ENCODE data around the gene SUCLG2. TPM values are rescaled to one million over a fixed set of nuclear protein-coding genes. Genes with fewer than 3 reads are reported as not detected.

Gene SUCLG2
- total and polyA plus RNA-seq, 2 donors (not counting 1 experiment from before 2014, with no cell fraction given): 56.8 to 87.4 TPM

DNA sequence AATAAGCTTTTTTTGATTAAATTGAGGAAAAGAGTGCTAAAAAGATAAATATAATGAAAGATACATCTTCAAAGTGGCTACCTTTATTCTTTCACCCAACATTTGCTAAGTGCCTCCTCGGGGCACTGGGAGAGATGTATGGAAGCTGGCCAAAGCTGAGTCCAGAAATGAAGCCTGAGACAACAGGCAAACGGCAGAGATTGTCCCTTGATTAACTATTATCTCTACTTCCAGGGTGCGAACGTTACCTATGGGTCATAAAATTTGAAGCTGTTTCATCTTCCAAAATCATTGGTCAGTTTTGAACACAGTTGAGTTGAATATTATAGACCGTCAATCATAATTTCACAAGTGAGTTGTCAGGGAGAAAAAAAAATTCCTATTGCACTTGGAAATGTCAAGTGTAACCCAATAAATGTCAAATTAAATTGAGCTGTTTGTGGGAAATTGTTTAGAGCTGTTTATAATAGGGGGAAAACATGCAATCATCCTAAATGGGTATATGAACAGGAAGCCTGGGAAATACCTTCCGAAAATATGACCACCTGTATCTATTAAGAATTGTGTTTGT, 73.9 kb downstream of the SUCLG2 start:
- Histone ChIP-seq H3K36me3 (ENCODE audit: control insufficient read depth, insufficient read depth, low read length) (no peaks in the 10 kb centered on the region), H2AFZ (ENCODE audit: low read length) (no peak overlapping the region), H3K4me2 (ENCODE audit: extremely low read depth, insufficient read depth, low read length) (no peak overlapping the region), H3K4me1 (ENCODE audit: control insufficient read depth, extremely low read depth, insufficient read depth, low read length) (no peaks in the 10 kb centered on the region), H3K9ac (ENCODE audit: insufficient read depth, low read length) (no peak overlapping the region), H4K20me1 (ENCODE audit: control insufficient read depth, extremely low read depth, insufficient read depth, low read length) (no peaks in the 10 kb centered on the region), H3K79me2 (ENCODE audit: control insufficient read depth, insufficient read depth, low read length) (no peaks in the 10 kb centered on the region), H3K27me3 (ENCODE audit: control insufficient read depth, insufficient read depth, low read length) (no peaks in the 10 kb centered on the region), H3K4me3 (replicated peaks in 1 of 4; ENCODE audit: control extremely low read depth in 1 of 4, insufficient read depth in 1 of 4, low read depth in 3 of 4, low read length in 4 of 4) (no peak overlapping the region), H3K9me3 (ENCODE audit: control insufficient read depth, insufficient read depth, low read depth, low read length) (no peaks in the 10 kb centered on the region), H3K27ac (ENCODE audit: insufficient read depth, low read length) (no peak overlapping the region)
- no peak for TF ChIP-seq EZH2 (IDR thresholded peaks at IDR 0.05; ENCODE audit: low read length, missing control alignments)
- TF ChIP-seq, protein P1, sequence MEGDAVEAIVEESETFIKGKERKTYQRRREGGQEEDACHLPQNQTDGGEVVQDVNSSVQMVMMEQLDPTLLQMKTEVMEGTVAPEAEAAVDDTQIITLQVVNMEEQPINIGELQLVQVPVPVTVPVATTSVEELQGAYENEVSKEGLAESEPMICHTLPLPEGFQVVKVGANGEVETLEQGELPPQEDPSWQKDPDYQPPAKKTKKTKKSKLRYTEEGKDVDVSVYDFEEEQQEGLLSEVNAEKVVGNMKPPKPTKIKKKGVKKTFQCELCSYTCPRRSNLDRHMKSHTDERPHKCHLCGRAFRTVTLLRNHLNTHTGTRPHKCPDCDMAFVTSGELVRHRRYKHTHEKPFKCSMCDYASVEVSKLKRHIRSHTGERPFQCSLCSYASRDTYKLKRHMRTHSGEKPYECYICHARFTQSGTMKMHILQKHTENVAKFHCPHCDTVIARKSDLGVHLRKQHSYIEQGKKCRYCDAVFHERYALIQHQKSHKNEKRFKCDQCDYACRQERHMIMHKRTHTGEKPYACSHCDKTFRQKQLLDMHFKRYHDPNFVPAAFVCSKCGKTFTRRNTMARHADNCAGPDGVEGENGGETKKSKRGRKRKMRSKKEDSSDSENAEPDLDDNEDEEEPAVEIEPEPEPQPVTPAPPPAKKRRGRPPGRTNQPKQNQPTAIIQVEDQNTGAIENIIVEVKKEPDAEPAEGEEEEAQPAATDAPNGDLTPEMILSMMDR (conservative IDR thresholded peaks at IDR 0.05 in 1 of 2, IDR thresholded peaks at IDR 0.05 in 1 of 2; ENCODE audit: low read depth in 1 of 2, low read length in 2 of 2): no peak
- DNase-seq (ENCODE audit: low read depth in 2 of 2): no peak

DNA sequence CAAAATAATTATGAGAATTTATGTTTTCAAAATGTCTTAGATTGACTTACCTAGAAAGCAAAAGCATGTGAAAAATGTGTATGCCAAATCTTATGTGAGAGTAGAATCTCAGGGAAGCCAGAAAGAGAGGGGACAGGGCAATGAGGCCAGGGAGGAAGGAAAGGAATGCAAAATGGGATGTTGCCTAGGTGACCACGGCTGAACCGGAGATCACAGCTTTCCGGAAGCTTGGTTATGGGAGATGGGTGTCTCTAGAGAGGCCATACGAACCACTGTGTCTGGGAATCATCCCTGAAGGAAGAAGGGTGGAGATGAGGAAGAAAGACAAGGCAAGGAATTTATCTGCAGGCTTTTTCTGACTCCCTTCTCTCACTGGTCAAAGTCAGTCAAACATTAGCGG, 76.0 kb downstream of the SUCLG2 start:
- no peak for DNase-seq (ENCODE audit: low read depth in 2 of 2)

DNA sequence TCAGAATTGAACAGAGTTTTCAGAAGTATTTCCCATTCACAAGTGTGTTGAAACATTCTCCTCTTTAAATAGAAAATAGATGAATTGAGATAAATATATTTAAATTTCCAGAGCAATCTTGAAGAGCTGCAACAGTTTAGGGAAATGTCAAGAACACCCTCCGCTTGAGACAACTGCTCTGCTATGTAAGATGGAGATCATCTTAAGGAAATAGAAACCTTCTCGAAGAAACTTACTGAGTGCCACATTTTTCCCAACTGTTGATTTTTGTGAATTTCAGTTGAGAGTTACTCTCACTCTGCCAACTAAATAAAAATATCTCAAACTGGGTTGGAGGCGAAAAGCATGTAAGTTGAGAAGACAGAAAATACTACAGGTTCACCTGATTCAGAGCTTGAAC, 78.0 kb downstream of the SUCLG2 start:
- TF ChIP-seq, protein P1 (conservative IDR thresholded peaks at IDR 0.05 in 1 of 2, IDR thresholded peaks at IDR 0.05 in 1 of 2; ENCODE audit: low read depth in 1 of 2, low read length in 2 of 2): no peak
- TF ChIP-seq EZH2 (IDR thresholded peaks at IDR 0.05; ENCODE audit: low read length, missing control alignments): no peak
- H3K4me2 ChIP-seq (ENCODE audit: extremely low read depth, insufficient read depth, low read length): no peak overlapping the region
- H3K27me3 ChIP-seq (ENCODE audit: control insufficient read depth, insufficient read depth, low read length): no peaks in the 10 kb centered on the region

More for the DNA sequence above, 76.0 kb downstream of the SUCLG2 start:
- Histone ChIP-seq H3K9me3 (ENCODE audit: control insufficient read depth, insufficient read depth, low read depth, low read length) (no peaks in the 10 kb centered on the region), H3K27me3 (ENCODE audit: control insufficient read depth, insufficient read depth, low read length) (no peaks in the 10 kb centered on the region), H4K20me1 (ENCODE audit: control insufficient read depth, extremely low read depth, insufficient read depth, low read length) (no peaks in the 10 kb centered on the region), H3K4me3 (replicated peaks in 1 of 4; ENCODE audit: control extremely low read depth in 1 of 4, insufficient read depth in 1 of 4, low read depth in 3 of 4, low read length in 4 of 4) (no peak overlapping the region), H3K27ac (ENCODE audit: insufficient read depth, low read length) (no peak overlapping the region), H3K9ac (ENCODE audit: insufficient read depth, low read length) (no peak overlapping the region), H2AFZ (ENCODE audit: low read length) (no peak overlapping the region), H3K4me2 (ENCODE audit: extremely low read depth, insufficient read depth, low read length) (no peak overlapping the region), H3K36me3 (ENCODE audit: control insufficient read depth, insufficient read depth, low read length) (no peaks in the 10 kb centered on the region), H3K79me2 (ENCODE audit: control insufficient read depth, insufficient read depth, low read length) (no peaks in the 10 kb centered on the region), H3K4me1 (ENCODE audit: control insufficient read depth, extremely low read depth, insufficient read depth, low read length) (no peaks in the 10 kb centered on the region)
- TF ChIP-seq EZH2 (IDR thresholded peaks at IDR 0.05; ENCODE audit: low read length, missing control alignments): no peak
- TF ChIP-seq, protein P1 (conservative IDR thresholded peaks at IDR 0.05 in 1 of 2, IDR thresholded peaks at IDR 0.05 in 1 of 2; ENCODE audit: low read depth in 1 of 2, low read length in 2 of 2): no peak

More for the DNA sequence above, 78.0 kb downstream of the SUCLG2 start:
- H2AFZ ChIP-seq (ENCODE audit: low read length): no peak overlapping the region
- no peak overlapping the region for H3K27ac ChIP-seq (ENCODE audit: insufficient read depth, low read length)
- no peaks in the 10 kb centered on the region for H3K79me2 ChIP-seq (ENCODE audit: control insufficient read depth, insufficient read depth, low read length)
- H4K20me1 ChIP-seq (ENCODE audit: control insufficient read depth, extremely low read depth, insufficient read depth, low read length): no peaks in the 10 kb centered on the region
- no peaks in the 10 kb centered on the region for H3K9me3 ChIP-seq (ENCODE audit: control insufficient read depth, insufficient read depth, low read depth, low read length)
- H3K36me3 ChIP-seq (ENCODE audit: control insufficient read depth, insufficient read depth, low read length): no peaks in the 10 kb centered on the region
- no peak overlapping the region for H3K9ac ChIP-seq (ENCODE audit: insufficient read depth, low read length)
- H3K4me1 ChIP-seq (ENCODE audit: control insufficient read depth, extremely low read depth, insufficient read depth, low read length): no peaks in the 10 kb centered on the region
- DNase-seq (ENCODE audit: low read depth in 2 of 2): no peak
- no peak overlapping the region for H3K4me3 ChIP-seq (replicated peaks in 1 of 4; ENCODE audit: control extremely low read depth in 1 of 4, insufficient read depth in 1 of 4, low read depth in 3 of 4, low read length in 4 of 4)
